Measurements from ENCODE around the gene SLC9A7. TPM values are rescaled to one million over a fixed set of nuclear protein-coding genes. Genes with fewer than 3 reads are reported as not detected.

The SLC9A7 gene
- total RNA-seq, 1 experiment from 2014 or later: 10.6 TPM

DNA sequence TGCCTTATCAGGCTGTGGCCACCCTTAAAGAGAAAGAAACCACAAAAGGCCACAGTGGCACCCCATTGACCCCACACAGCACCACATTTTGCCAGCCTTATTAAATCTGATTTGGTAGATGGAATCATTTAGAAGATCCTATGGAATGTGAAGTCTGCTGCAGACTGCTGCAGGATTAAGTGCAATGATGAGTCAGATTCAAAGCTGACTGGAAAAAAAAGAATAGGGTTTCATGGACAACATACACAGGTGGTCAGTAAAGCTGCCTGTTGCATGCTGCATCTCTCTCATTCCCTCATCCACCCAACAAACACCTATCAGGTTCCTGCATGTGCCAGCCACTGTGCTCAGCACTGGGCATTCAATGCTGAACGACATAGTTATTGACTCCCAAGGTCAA, 128.8 kb downstream of the SLC9A7 start:
- in situ Hi-C loops (cut with HindIII; ENCODE audit: low pct_unique_long_range_greater_than_20kb, low sequenced_read_pairs): no loop called here
- DNase-seq (ENCODE audit: low read depth): no peak

DNA sequence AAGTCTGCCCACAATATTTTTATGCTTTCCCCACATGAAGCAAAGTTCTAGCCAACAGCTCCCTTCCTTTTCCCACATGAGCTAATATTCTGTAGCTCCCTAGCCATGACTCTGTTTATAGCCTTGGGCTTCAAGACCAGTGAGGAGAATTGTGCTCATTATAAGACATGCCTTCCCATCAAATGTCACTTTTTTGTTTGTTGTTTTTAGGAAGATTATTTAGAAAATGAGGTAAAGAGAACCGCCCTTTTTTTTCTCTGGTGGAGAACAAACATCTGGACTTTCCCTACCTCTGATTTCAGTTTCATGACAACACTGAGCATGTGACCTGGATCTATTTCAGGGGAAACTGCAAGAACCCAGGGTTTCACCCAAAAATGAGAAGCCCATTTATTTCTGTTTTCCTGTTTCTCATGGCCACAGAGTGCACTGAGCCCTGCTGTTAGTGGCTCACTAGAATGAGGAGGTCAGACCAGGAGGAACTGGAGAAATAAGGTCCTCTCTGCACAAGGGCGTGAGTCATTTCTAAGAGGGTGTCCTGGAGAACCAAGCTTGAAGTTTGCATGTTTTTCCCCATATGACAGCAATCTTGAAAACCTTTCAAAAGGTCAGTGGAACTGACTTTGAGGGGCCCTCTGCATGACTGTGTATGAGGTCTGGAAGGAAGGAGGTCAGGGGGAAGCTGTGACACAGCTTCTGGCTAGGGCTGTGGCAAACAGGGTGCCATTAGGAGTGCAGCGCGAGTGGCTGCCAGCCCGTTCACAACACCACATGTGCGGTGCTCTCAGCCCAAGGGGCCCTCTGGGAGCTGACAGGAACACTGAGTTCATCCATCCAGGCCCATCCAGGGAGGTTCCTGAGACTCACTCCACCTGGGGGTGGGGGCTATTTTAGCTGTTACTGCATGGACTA, 130.2 kb downstream of the SLC9A7 start:
- in situ Hi-C loops (cut with HindIII; ENCODE audit: low pct_unique_long_range_greater_than_20kb, low sequenced_read_pairs): no loop called here
- DNase-seq (ENCODE audit: low read depth): no peak

DNA sequence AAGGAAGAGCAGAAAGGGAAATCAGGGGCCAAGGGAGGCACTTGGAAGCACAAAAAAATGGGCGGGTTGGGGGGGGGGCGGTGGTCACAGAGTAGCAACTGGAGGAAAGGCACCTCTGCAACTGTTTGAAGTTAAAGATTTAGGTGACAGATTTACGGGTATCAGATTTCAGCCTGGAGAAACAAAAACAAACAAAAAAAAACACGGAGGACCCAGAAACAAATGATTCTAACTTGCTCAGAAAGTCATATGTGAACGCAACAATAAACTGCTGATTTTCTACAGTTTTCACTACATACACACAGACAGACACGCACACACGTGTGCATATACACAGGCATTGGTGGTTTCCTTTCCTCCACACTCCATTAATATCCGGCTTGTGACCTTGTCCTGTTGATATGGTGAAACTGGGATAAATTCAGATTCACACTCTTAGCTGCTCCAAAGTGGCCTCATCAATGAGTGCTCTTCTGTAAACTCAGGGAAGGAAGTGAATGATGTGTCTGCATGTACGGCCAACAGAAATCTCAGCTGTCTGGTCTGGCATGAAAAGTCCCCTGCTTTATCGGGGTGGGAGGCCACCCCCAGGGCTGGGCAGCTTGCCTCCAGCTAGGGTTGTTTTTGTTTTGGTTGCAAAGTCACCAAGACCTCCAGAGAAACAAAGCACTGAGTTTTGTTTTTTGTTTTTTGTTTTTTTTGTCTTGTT, 131.1 kb downstream of the SLC9A7 start:
- no peak for DNase-seq (ENCODE audit: low read depth)
- in situ Hi-C loops (cut with HindIII; ENCODE audit: low pct_unique_long_range_greater_than_20kb, low sequenced_read_pairs): no loop called here

DNA sequence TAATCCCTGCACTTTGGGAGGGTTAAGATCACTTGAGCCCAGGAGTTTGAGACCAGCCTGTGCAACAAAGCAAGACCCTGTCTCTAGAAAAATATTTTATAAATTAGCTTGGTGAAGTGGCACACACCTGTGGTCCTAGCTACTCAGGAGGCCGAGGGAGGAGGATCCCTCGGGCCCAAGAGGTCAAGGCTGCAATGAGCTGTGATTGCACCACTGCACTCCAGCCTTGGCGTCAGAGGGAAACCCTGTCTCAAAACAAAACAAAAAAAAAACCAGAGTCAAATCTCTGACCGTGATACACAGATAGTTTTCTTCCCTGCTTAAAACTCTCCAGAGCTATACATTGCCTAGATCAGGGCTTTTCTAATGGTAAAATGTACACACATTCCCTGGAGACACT, 131.9 kb downstream of the SLC9A7 start:
- DNase-seq (ENCODE audit: low read depth): no peak
- in situ Hi-C loops (cut with HindIII; ENCODE audit: low pct_unique_long_range_greater_than_20kb, low sequenced_read_pairs): no loop called here

DNA sequence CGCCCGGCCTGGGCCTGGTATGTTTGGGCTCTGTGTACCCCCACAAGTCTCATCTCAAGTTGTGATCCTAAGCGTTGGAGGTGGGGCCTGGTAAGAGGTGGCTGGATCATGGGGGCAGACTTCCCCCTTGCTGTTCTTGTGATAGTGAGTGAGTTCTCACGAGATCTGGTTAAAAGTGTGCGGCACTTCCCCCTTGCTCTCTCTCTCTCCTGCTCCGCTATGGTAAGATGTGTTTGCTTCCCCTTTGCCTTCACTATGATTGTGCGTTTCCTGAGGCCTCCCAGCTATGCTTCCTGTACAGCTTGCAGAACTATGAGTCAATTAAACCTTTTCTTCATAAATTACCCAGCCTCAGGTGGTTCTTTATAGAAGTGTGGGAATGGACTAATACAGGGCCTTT, 132.4 kb downstream of the SLC9A7 start:
- in situ Hi-C loops (cut with HindIII; ENCODE audit: low pct_unique_long_range_greater_than_20kb, low sequenced_read_pairs): no loop called here
- DNase-seq (ENCODE audit: low read depth): no peak

DNA sequence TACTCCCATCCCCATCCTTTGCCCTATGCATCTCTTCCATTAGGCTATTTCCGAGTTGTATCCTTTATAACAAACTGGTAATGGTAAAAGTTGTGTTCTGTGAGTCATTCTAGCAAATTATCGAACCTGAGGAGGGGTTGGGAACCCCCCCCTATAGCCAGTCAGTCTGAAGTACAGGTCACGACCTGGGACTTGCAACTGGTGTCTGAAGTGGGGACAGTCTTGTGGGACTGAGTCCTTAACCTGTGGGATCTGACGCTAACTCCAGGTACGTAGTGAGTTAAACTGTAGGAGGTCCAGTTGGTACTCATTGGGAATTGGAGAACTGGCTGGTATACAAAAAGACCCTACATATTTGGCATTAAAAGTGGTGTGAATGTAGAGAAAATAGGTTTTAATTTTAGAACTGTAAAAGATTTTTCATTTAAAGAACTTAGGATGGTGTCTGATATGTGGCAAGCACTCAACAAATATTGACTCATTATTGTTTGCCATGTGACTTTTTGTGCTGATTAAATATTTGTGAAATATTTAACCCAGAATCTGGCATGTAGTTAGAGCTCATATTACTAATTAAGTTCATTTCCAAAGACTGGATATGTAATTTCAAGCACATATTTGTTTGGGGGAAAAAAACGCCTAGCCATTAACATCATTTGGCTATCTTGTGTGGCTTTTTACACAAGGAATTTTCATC, 134.7 kb downstream of the SLC9A7 start:
- no peak for DNase-seq (ENCODE audit: low read depth)
- in situ Hi-C loops (cut with HindIII; ENCODE audit: low pct_unique_long_range_greater_than_20kb, low sequenced_read_pairs): no loop called here

DNA sequence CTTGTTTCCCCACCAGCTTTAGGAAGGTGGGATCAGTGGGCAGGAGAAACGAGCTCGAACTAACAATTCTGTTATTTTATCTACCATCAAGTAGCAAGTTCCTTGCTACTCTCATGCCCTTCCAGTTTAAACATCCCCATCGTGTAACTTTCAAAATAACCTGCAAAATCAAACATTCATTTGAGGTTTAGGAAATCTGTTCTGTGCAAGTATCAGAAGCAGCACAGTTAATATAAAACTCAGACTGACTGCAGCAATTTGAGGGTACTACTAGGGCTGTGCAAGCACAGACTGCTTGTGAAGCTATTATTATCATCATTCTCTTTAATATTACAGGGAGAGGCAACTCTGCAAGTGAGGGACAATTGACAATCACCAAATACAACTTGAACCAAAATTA, 137.3 kb downstream of the SLC9A7 start:
- in situ Hi-C loops (cut with HindIII; ENCODE audit: low pct_unique_long_range_greater_than_20kb, low sequenced_read_pairs): no loop called here
- DNase-seq (ENCODE audit: low read depth): no peak

DNA sequence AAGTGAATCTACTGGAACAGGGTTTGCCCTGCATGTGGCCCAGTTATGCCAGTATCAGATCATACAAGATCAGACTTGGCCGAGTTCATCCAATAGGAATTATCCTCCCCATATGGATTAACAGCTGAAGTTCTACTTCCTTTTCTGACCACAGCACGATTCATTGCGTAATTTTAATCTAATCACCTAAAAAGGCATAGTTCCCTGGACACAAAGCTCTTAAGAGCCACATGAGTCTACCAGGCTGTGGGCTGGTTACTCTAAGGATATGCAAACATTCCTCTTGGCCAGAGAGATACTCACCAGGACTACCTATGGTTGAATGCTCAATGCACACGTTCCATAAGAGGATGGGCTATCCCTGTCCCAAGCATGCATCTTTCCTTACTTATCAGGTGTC, 138.4 kb downstream of the SLC9A7 start:
- DNase-seq (ENCODE audit: low read depth): no peak
- in situ Hi-C loops (cut with HindIII; ENCODE audit: low pct_unique_long_range_greater_than_20kb, low sequenced_read_pairs): no loop called here

DNA sequence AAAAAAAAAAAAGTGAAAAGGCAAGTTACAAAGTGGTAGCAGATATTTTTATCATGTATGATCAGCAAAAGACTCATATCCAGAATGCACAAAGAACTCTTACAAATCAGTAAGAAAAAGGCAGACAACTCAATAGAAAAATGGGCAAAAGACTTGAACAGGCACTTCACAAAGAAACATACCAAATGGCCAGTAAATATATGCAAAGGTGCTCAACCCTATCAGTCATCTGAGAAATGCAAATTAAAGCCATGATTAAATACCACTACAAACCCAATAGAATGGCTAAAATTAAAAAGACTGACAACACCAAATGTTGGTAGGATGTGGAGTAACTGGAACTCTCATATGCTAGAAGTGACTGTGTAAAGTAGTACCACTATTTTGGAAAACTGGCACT, 140.0 kb downstream of the SLC9A7 start:
- in situ Hi-C loops (cut with HindIII; ENCODE audit: low pct_unique_long_range_greater_than_20kb, low sequenced_read_pairs): no loop called here
- no peak for DNase-seq (ENCODE audit: low read depth)

DNA sequence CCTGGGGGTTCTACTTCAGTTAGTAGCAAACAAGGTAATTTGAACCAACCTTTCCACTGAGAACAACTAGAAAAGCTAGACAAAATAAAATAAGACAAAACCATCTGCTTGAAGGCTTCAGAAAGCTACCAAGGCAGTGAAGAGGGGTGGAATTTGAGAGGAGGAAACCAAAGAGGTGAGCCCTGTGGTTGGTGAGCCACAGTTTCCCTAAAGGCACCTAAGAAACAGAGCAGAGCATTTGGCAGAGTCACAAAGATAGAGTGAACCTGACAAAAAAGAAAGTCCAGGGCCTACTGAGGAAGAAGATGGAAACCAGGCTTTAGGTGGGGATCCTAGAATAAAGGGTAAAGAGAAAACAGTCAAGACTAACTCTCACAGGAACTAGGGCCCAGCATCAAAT, 141.0 kb downstream of the SLC9A7 start:
- no peak for DNase-seq (ENCODE audit: low read depth)
- in situ Hi-C loops (cut with HindIII; ENCODE audit: low pct_unique_long_range_greater_than_20kb, low sequenced_read_pairs): no loop called here

DNA sequence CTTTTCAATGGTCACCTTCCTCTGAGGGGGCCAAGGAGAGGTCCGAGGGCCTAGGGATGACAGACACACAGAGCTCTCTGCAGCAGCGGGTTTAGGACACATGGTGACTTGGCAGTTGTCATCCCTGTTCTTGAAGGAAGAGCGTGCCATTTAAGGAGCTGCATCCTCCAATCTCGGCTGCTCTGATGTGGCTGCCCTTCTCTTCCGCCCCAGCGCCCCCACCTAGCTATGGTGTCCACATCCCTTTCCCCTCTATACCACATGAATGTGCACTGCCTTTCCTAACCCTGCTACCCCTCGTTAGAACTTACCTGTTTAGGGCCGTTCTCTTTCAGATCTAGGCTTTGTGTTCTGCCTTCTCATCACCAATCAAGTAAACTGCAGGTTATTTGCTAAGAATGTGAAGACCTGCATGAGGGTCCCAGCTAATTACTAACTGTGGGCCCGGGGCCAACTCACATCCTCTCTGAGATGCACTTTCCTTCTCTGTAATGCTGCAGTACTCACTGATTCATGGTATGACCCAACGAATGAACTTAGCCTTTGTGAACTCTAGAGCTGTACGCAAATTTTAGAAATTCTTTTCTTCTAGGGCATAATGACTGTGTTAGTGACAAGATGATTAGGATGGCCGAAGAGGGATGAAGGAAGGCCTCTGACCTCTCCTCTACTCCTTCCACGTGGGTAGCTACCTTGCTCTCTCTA, 147.1 kb downstream of the SLC9A7 start:
- in situ Hi-C loops (cut with HindIII; ENCODE audit: low pct_unique_long_range_greater_than_20kb, low sequenced_read_pairs): no loop called here
- no peak for DNase-seq (ENCODE audit: low read depth)

DNA sequence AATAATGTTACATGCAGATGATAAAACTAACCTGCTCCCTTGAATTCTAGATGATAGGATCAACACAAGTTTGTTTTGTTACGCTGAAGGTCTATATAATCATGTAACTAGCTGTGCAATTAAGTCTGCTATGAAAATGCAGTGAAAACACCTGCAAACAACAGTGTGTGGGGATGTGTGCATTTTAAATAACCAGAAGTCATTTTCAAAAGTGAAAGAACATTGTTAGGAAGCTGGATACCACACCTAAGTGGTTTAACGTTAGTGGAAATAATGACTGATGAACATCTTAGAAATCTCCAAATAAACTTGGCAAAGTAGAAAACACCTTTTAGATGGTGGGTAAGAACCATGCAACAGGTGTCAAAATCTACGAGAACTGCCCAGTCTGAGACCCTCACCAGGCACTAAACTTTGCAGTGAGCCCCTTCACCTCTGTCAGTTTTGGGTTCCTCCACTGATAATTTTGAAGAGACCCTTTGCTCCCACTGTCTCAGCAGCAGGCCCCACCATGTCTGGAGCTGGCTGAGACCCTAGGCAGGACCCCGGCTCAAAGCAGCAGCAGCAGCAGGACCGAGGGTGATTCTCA, 148.8 kb downstream of the SLC9A7 start:
- in situ Hi-C loops (cut with HindIII; ENCODE audit: low pct_unique_long_range_greater_than_20kb, low sequenced_read_pairs): no loop called here

DNA sequence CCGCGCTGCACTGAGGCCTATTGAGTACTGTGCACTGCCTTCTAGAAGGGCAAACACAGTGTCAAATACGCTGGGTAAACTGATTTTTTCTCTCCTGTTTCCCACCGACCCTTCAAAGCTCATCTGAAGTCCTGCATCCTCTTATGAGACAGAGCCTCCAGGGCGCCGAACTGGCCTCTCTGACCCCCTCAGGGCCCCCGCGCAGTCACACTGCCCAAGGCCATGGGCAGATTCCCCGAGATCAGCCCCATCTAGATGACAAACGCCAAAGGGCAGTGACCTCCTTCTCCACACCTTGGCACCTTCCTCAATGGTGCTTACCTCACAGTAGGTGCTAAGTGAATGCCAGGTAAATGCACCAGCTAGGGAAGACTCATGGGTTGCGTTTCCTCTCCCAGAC, 151.0 kb downstream of the SLC9A7 start:
- in situ Hi-C loops (cut with HindIII; ENCODE audit: low pct_unique_long_range_greater_than_20kb, low sequenced_read_pairs): no loop called here
- no peak for DNase-seq (ENCODE audit: low read depth)

More for the DNA sequence above, 148.8 kb downstream of the SLC9A7 start:
- no peak for DNase-seq (ENCODE audit: low read depth)

DNA sequence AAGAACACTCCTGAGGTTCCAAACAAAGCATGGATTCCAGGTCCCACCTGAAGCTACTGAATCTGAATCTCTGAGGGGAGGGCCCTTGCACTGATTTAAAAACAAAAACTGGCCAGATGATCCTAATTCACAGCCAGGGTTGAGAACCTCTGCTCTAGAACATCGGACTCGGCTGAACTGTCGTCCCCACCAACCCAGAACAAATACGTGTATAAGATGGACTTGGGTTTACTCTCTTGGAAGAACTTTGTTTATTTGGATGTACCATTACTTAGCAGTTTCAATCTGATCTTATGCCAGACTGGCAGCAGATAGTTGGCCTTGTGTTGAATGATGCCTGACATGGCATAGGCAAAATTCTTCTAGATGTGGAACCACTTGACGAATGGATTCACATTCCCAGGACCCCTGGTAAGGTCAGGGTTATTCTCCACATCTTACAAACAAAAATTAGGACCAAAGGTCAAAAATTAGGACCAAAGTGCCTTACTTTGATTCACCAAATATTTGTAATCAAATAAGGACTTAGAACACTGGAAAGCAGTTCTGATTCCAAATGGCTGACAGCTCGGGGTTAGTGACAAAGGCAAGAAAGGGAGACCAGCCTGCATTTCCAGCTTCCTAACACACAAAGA, 156.3 kb downstream of the SLC9A7 start:
- no peak for DNase-seq (ENCODE audit: low read depth)
- in situ Hi-C loops (cut with HindIII; ENCODE audit: low pct_unique_long_range_greater_than_20kb, low sequenced_read_pairs): no loop called here

DNA sequence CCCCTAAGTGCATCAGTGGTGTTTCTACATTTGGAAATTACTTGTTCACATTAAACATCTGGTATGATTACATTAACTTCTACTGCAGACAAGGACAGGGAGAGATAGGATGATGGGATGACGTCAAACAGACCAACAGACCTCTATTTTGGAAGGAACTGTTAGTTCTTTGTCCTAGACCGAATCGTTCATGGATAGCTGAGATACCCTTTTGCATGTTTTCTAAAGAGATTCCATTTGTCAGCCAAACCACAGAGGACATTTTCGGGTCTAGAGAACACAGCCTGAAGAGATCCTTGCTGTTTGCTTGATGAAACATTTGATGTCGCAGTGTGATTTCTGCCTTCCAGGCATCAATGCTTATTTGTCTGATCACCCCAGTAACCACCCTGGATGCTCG, 157.6 kb downstream of the SLC9A7 start:
- in situ Hi-C loops (cut with HindIII; ENCODE audit: low pct_unique_long_range_greater_than_20kb, low sequenced_read_pairs): no loop called here
- DNase-seq (ENCODE audit: low read depth): no peak

DNA sequence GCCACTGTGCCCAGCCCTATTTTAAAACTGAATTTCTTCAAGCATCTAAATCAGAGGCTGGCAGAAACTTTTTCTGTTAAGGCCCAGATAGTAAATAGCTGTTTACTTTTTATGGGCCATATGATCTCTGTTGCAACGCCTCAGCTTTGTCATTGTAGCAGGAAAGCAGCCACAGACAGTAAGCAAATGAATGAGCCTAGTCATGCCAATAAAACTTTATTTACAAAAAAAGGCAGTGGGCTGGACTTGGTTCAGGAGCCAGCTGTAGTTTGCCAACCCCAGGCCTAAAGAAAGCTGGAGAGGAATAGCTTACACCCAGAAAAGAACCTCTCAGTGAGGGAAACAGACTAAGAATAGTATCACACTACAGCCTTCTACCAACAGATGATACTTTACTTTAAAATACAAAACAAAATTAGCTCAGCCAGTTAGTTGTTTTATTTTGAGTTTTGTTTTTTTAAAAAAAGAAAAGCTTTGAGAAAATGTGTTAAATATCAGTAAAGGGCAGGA, 159.8 kb downstream of the SLC9A7 start:
- in situ Hi-C loops (cut with HindIII; ENCODE audit: low pct_unique_long_range_greater_than_20kb, low sequenced_read_pairs): no loop called here
- DNase-seq (ENCODE audit: low read depth): no peak

DNA sequence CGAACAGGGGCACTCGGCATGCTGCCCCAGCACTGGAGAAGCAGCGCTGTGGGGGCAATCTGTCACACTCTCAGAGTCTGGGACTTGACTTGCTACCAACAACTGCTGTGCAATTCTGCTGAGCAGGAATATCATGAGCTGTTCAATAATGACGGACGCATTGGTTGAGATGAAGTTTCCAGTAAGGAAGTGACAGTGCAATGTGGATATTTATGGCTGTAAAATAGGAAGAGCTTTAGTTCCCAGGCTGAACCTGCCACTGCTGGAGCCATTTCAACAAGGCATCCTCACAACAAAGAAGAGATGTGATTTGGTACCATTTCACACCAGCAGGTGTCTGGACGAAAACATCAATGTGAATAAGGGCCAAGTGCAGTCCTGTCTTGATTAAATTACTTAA, 161.1 kb downstream of the SLC9A7 start:
- in situ Hi-C loops (cut with HindIII; ENCODE audit: low pct_unique_long_range_greater_than_20kb, low sequenced_read_pairs): no loop called here
- DNase-seq (ENCODE audit: low read depth): no peak

DNA sequence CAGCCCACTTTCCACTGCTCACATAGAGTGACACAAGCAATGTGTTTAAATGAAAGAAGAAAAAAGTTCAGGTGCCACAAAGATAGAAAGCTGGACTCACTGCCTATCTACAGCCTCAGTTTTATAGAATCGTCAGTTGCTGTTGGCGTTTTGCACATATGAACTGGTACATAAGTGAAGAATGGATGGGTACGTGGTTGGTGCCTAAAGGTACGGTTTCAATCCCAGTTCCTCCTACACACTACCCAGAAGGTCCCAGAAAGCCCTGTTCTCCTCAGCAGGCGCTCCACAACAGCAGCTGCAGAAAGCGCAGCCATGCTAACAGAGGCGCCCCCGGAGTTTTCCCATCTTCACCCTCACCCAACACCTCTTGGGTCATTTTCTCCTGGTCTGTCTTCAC, 161.7 kb downstream of the SLC9A7 start:
- no peak for DNase-seq (ENCODE audit: low read depth)
- in situ Hi-C loops (cut with HindIII; ENCODE audit: low pct_unique_long_range_greater_than_20kb, low sequenced_read_pairs): no loop called here
